ENCODE measurements around the gene ZNF174. TPM values are rescaled to one million over a fixed set of nuclear protein-coding genes. Genes with fewer than 3 reads are reported as not detected.

Gene ZNF174
- total RNA-seq, 3 donors from 2014 or later, result 9.3 to 17.7 (median 12.8) TPM

GRCh38 chr16:3457434-3458252 is 56.6 kb downstream of the ZNF174 start:
- Histone ChIP-seq H3K36me3 (no peaks in the 10 kb centered on the region), H3K27me3 (no peaks in the 10 kb centered on the region), H3K4me3 (peak overlapping the region; percentile 82 to 91 (median 86)), H3K4me1 (peaks cover 0 to 3% of the 10 kb centered on the region in 2 donors), H3K27ac (peak overlapping the region; percentile 96), H3K9me3 (no peaks in the 10 kb centered on the region)
- DNase-seq (ENCODE audit: low spot score in 2 of 2), result peak; percentile 83 to 87
- intact Hi-C loops (cut with DNase I; ENCODE audit: low total_unique reads), result no loop called here
- TF ChIP-seq POLR2A (IDR thresholded peaks at IDR 0.05), result no peak
- TF ChIP-seq POLR2AphosphoS5 (IDR thresholded peaks at IDR 0.05), result peak; percentile 69 to 85 (median 82)
- peak in 1 of 3 donors; percentile 46 for TF ChIP-seq CTCF (IDR thresholded peaks at IDR 0.05)

- H3K9me3 ChIP-seq, result no peaks in the 10 kb centered on the region
Observed at GRCh38 chr16:3458278-3458851, 57.4 kb downstream of the ZNF174 start.

GRCh38 chr16:3458852-3459361 is 57.9 kb downstream of the ZNF174 start:
- Histone ChIP-seq H3K9me3 (no peaks in the 10 kb centered on the region), H3K4me1 (peaks cover 0 to 3% of the 10 kb centered on the region in 2 donors), H3K27ac (peak overlapping the region; percentile 96), H3K36me3 (no peaks in the 10 kb centered on the region), H3K4me3 (peak overlapping the region; percentile 82 to 91 (median 86)), H3K27me3 (no peaks in the 10 kb centered on the region)
- no peak for DNase-seq (ENCODE audit: low spot score in 2 of 2)
- TF ChIP-seq POLR2A (IDR thresholded peaks at IDR 0.05) (no peak), POLR2AphosphoS5 (IDR thresholded peaks at IDR 0.05) (no peak), CTCF (IDR thresholded peaks at IDR 0.05) (no peak)
- intact Hi-C loops (cut with DNase I; ENCODE audit: low total_unique reads), result no loop called here

More at GRCh38 chr16:3458278-3458851, 57.4 kb downstream of the ZNF174 start:
- TF ChIP-seq CTCF (IDR thresholded peaks at IDR 0.05) (no peak), POLR2A (IDR thresholded peaks at IDR 0.05) (no peak), POLR2AphosphoS5 (IDR thresholded peaks at IDR 0.05) (no peak)
- intact Hi-C loops (cut with DNase I; ENCODE audit: low total_unique reads), result no loop called here
- peak overlapping the region; percentile 96 for H3K27ac ChIP-seq
- H3K4me3 ChIP-seq, result peak overlapping the region; percentile 82 to 91 (median 86)
- no peaks in the 10 kb centered on the region for H3K27me3 ChIP-seq
- no peaks in the 10 kb centered on the region for H3K36me3 ChIP-seq
- DNase-seq (ENCODE audit: low spot score in 2 of 2), result no peak
- H3K4me1 ChIP-seq, result peaks cover 0 to 3% of the 10 kb centered on the region in 2 donors

Other genes with a start within 250 kb of the ZNF174 start
- gene OR1F1, start 213.0 kb upstream of the ZNF174 start, total RNA-seq, result not detected
- gene ZNF200, start 166.1 kb upstream of the ZNF174 start, total RNA-seq, result 10 to 100 TPM in 1 of 3 donors, 1 to 10 TPM in 2; 3.5 to 11.1 (median 9.2) TPM
- gene MEFV, start 144.6 kb upstream of the ZNF174 start, total RNA-seq, result 1 to 10 TPM in 2 of 3 donors, under 1 TPM in 1; 0.66 to 5.6 (median 1.8) TPM
- 10 to 100 TPM; 38.2 to 55.8 (median 47.9) TPM for gene ZNF263, start 117.7 kb upstream of the ZNF174 start, total RNA-seq
- gene TIGD7, start 95.8 kb upstream of the ZNF174 start, total RNA-seq, result 10 to 100 TPM in 1 of 3 donors, 1 to 10 TPM in 2; 5.2 to 11.4 (median 7.0) TPM
- 10 to 100 TPM; 19.4 to 58.2 (median 37.0) TPM for gene ZNF75A, start 95.7 kb upstream of the ZNF174 start, total RNA-seq
- gene OR2C1, start 45.3 kb upstream of the ZNF174 start, total RNA-seq, result under 1 TPM in 1 of 3 donors, not detected in 2; 0.29 TPM
- 10 to 100 TPM; 10.9 to 17.7 (median 12.8) TPM for gene ZSCAN32, start 211 bp upstream of the ZNF174 start, total RNA-seq
- gene ZNF597, start 42.3 kb downstream of the ZNF174 start, total RNA-seq, result 1 to 10 TPM; 2.1 to 3.6 (median 2.8) TPM
- gene NAA60, start 42.5 kb downstream of the ZNF174 start, total RNA-seq, result 10 to 100 TPM; 25.4 to 25.9 (median 25.5) TPM
- not detected for gene C16orf90, start 94.3 kb downstream of the ZNF174 start, total RNA-seq
- gene CLUAP1, start 99.8 kb downstream of the ZNF174 start, total RNA-seq, result 10 to 100 TPM; 20.8 to 27.1 (median 24.6) TPM
- gene NLRC3, start 176.2 kb downstream of the ZNF174 start, total RNA-seq, result 1 to 10 TPM in 2 of 3 donors, under 1 TPM in 1; 0.64 to 1.6 (median 1.3) TPM
- 1 to 10 TPM; 3.0 to 4.3 (median 3.7) TPM for gene SLX4, start 210.4 kb downstream of the ZNF174 start, total RNA-seq